ENCODE data around the gene MKI67.

DNA sequence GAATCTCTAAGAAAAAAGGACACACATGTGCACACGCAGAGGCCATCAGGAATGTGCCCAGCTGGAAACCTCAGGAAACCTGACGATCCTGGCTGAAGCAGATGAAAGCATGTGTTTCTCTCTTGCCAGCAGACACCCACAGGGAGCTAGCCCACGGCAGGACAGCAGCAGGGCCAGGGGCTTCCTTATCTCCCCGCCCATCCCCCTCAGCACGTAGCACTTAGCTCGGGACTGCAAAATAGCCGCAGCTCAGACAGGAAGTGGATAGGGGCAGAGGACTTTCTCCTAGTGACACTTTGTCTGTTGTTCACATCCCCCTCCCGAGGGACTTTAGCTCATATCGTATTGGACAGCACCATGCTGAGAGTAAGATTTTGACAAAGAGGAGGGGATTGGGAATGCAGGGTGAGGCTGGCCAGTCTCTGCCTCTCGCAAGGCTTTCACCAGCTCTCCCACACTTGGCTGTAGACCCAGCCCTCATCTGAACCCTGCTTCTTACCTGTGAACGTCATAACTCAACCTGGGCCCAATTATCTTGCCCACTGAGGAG, 63.8 kb downstream of the MKI67 start:
- TF ChIP-seq, protein P1, sequence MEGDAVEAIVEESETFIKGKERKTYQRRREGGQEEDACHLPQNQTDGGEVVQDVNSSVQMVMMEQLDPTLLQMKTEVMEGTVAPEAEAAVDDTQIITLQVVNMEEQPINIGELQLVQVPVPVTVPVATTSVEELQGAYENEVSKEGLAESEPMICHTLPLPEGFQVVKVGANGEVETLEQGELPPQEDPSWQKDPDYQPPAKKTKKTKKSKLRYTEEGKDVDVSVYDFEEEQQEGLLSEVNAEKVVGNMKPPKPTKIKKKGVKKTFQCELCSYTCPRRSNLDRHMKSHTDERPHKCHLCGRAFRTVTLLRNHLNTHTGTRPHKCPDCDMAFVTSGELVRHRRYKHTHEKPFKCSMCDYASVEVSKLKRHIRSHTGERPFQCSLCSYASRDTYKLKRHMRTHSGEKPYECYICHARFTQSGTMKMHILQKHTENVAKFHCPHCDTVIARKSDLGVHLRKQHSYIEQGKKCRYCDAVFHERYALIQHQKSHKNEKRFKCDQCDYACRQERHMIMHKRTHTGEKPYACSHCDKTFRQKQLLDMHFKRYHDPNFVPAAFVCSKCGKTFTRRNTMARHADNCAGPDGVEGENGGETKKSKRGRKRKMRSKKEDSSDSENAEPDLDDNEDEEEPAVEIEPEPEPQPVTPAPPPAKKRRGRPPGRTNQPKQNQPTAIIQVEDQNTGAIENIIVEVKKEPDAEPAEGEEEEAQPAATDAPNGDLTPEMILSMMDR (IDR thresholded peaks at IDR 0.05): no peak
- TF ChIP-seq POLR2AphosphoS5 (IDR thresholded peaks at IDR 0.05): no peak
- TF ChIP-seq POLR2A (IDR thresholded peaks at IDR 0.05): no peak
